ENCODE data around the gene ABCC9.
A peak's percentile ranks its signal among the peaks of the same experiment; 100 is the strongest.

ABCC9 gene

DNA sequence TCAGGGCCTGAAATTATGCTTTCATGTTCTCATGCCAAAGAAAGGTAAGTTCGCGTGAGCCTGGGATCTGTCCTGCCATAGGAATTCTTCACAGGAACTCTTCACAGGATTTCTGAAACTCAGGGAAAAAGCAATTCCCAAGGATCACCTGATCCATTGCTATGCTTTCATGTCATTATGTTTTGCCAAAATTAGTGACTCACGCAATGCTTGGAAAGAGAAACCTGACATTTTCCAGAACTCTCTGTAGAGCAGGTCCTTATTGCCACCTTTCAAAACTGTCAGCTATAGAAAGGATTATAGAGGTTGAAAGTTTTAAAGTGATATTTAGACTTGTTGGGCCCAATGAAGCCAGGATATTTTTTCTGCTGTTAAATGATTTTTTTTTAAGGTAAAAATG, 160.4 kb downstream of the ABCC9 start:
- TF ChIP-seq, protein P1, sequence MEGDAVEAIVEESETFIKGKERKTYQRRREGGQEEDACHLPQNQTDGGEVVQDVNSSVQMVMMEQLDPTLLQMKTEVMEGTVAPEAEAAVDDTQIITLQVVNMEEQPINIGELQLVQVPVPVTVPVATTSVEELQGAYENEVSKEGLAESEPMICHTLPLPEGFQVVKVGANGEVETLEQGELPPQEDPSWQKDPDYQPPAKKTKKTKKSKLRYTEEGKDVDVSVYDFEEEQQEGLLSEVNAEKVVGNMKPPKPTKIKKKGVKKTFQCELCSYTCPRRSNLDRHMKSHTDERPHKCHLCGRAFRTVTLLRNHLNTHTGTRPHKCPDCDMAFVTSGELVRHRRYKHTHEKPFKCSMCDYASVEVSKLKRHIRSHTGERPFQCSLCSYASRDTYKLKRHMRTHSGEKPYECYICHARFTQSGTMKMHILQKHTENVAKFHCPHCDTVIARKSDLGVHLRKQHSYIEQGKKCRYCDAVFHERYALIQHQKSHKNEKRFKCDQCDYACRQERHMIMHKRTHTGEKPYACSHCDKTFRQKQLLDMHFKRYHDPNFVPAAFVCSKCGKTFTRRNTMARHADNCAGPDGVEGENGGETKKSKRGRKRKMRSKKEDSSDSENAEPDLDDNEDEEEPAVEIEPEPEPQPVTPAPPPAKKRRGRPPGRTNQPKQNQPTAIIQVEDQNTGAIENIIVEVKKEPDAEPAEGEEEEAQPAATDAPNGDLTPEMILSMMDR (IDR thresholded peaks at IDR 0.05; ENCODE audit: control extremely low read depth, extremely low read depth, low read depth, missing control alignments) = no peak
- POLR2A ChIA-PET = no interaction called here
- no peak for DNase-seq (ENCODE audit: extremely low spot score)
- CTCF ChIA-PET = no interaction called here

DNA sequence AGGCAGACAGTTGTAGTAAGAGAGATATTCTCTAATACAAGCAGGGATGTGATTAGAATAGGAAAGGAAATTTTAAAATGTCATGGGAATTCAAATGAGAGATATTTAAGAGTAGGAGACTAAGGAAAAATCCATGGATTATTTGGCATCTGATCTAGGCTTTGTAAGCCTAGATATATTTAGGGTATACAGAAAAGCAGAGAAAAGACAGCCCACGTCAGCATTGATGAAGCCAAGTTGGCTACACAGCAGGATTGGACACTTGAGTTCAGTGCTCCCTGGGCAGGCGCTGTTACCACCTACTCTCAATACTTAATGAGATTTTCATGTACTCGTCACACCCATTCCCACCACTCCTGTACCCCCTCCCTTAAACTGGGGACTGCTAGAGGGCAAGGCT, 165.1 kb downstream of the ABCC9 start:
- DNase-seq (ENCODE audit: extremely low spot score) = no peak
- TF ChIP-seq, protein P1 (IDR thresholded peaks at IDR 0.05; ENCODE audit: control extremely low read depth, extremely low read depth, low read depth, missing control alignments) = no peak
- POLR2A ChIA-PET = no interaction called here
- CTCF ChIA-PET = no interaction called here

DNA sequence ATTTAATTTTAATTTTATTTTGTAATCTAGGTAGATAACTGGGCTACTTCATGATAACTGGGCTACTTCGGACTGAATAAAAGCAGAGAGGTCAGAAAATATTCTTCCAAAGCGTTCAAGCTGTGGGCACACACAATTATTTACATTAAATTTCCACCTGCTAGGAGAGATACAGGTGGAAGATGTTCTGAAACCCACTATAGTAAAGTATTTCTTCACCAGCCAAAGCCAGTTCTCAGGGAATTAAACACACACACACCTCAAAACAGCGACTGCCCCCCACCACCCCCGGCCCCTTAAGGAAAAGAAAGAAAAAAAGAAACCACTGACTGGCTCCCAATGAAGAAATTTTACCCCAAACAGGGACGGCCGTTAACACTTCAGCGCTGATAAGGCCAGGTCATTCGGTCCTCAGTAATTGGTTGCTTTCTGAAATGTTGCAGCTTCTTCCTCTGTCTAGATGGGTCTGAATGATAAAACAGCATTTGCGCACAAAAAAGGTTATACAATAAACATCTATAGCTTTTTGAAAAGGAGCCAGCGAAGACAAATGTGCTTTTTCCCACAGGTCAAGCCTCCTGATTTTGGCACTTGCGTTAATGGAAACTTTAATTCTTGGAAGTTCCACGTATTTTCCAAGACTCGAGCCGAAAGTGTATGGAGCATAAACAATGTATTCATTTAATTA, 165.9 kb downstream of the ABCC9 start:
- TF ChIP-seq, protein P1 (IDR thresholded peaks at IDR 0.05; ENCODE audit: control extremely low read depth, extremely low read depth, low read depth, missing control alignments) = no peak
- POLR2A ChIA-PET = no interaction called here
- CTCF ChIA-PET = no interaction called here
- DNase-seq (ENCODE audit: extremely low spot score) = no peak

DNA sequence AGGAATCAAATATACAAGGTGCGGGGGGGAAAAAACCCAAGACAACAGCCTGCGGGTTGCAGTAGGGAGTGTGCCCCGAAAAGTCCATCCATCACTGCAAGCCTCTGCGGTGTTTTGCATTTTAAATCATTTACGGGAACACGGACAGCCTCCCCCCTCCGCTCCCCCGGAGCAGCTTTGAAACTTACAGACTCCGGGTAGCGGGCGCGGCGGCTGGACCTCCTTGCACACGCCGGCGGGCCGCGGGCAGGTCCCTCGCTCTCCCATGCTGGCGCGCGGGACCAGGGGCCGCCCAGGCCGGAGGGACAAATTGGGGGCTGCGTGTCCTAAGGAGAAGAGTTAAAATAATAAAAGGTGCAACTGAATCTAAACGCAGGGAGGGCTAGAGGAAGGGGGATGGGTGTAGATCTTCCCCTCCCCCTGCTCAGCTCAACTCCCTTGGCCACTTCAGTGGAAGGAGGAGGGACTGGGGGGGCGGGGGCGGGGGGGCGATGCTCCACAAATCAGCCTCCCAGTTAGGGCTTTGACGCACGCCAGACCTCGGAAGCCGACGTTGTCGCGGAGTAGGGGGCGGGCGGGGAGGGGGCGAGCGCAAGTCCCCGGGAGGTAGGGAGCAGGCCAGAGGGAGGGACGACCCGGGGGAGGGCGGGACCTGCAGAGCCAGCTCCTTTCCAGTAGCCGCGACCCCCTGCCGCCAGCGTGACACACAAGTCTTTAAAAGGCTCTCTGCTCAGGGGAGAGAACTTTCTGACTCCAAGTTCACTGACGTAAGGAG, 166.7 kb downstream of the ABCC9 start, which contains the start of gene KCNJ8:
KCNJ8 (minus strand) TSS at position 349 of the 775 bp plus-strand sequence. CDS start 1,090 bp downstream, outside the sequence.
- POLR2A ChIA-PET = no interaction called here
- TF ChIP-seq, protein P1 (IDR thresholded peaks at IDR 0.05; ENCODE audit: control extremely low read depth, extremely low read depth, low read depth, missing control alignments) = no peak
- peak; percentile 11 for DNase-seq (ENCODE audit: extremely low spot score)
- CTCF ChIA-PET = no interaction called here

DNA sequence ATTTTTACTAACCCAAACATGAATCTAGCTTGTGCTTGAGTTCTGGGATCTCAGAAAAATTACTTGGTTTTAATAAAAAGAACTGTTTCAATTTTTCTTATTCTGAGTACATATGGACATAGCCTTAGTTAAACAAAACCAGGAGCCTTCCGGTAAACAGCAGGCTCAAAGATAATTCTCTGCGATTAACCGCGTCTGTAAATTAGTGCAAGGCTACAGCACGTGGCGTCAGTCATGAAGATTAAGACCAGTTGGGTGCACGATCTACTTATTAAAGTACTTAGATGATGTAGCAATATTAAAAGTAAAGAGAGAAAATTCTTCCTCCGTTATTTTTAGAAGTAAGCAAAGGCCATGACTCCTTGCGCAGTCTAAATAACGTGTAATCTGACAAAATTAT, 167.4 kb downstream of the ABCC9 start:
- no peak for DNase-seq (ENCODE audit: extremely low spot score)
- POLR2A ChIA-PET = no interaction called here
- CTCF ChIA-PET = no interaction called here
- TF ChIP-seq, protein P1 (IDR thresholded peaks at IDR 0.05; ENCODE audit: control extremely low read depth, extremely low read depth, low read depth, missing control alignments) = no peak

DNA sequence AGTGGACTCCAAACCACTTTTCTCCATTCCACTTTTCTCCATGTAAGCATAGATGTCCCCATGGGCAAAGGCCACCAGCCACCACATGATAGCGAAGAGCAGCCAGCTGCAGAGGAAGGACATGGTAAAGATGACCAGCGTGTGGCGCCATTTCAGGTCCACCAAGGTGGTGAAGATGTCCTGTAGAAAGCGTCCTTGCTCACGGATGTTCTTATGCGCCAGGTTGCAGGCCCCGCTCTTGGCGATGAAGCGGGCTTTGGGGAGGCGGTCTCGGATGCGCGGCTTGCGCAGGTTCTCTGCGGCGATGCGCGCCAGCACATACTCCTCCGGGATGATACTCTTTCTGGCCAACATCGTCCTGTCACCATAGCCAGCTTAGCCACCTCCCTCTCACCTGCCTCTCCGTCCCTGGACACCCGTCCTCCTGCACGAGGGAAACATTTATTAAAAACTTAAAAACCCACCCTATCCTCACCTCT, 167.9 kb downstream of the ABCC9 start:
- CTCF ChIA-PET = no interaction called here
- POLR2A ChIA-PET = no interaction called here
- TF ChIP-seq, protein P1 (IDR thresholded peaks at IDR 0.05; ENCODE audit: control extremely low read depth, extremely low read depth, low read depth, missing control alignments) = no peak
- DNase-seq (ENCODE audit: extremely low spot score) = peak; percentile 6
